HT-29 (cell line): ENCODE measurements around the gene NHERF2. TPM values are rescaled to one million over a fixed set of nuclear protein-coding genes. Genes with fewer than 3 reads are reported as not detected.

Source experiments
- DNase-seq: peaks from one replicate; pipeline ENCODE4 v3.0.0-alpha.2; 2015; ENCODE audit warnings: low spot score
- total RNA-seq: library from RNA; depleted of rRNA; stranded (reverse); fragments of >200 nt; shearing (Covaris generic); gene quantifications from 2 replicates; pipeline ENCODE4 v1.2.3, GENCODE V29; 2014

The NHERF2 gene
- total RNA-seq, 1 experiment from 2014 or later, result 258 TPM

GRCh38 chr16:1990351-1991134, 36.2 kb upstream of the NHERF2 start:
- no peak for DNase-seq

GRCh38 chr16:1991135-1991551, 35.6 kb upstream of the NHERF2 start:
- no peak for DNase-seq

- no peak for DNase-seq
Observed at GRCh38 chr16:1991588-1991947, 35.1 kb upstream of the NHERF2 start.

DNA sequence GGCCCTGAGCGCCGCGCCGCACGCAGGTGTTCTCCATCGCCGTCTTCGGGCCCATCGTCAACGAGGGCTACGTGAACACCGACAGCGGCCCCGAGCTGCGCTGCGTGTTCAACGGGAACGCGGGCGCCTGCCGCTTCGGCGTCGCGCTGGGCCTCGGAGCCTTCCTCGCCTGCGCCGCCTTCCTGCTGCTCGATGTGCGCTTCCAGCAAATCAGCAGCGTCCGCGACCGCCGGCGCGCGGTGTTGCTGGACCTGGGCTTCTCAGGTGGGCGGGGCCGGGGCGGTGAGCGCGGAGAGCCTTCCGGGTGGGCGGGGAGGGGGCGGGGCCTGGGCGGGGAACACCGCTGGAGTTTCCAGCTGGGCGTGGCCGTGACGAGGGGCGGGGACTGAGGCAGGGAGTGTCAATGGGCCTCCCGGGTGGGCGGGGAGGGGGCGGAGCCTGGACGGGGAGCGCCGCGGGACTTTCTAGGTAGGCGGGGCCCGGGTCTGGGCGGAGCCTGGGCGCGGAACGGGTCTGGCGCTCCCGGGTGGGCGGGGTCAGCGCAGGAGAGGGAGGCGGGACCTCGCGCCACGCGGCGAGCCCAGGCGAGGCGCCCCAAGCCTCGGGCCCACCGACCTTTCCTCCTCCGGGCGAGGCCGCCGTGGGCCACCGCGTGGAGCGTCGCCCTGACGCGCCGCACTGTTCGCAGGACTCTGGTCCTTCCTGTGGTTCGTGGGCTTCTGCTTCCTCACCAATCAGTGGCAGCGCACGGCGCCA, 34.6 kb upstream of the NHERF2 start:
- DNase-seq, result peak; percentile 71

- DNase-seq, result no peak
Observed at GRCh38 chr16:1992704-1993317, 33.9 kb upstream of the NHERF2 start.

GRCh38 chr16:1993731-1994131, 33.0 kb upstream of the NHERF2 start:
- DNase-seq, result peak; percentile 33

DNA sequence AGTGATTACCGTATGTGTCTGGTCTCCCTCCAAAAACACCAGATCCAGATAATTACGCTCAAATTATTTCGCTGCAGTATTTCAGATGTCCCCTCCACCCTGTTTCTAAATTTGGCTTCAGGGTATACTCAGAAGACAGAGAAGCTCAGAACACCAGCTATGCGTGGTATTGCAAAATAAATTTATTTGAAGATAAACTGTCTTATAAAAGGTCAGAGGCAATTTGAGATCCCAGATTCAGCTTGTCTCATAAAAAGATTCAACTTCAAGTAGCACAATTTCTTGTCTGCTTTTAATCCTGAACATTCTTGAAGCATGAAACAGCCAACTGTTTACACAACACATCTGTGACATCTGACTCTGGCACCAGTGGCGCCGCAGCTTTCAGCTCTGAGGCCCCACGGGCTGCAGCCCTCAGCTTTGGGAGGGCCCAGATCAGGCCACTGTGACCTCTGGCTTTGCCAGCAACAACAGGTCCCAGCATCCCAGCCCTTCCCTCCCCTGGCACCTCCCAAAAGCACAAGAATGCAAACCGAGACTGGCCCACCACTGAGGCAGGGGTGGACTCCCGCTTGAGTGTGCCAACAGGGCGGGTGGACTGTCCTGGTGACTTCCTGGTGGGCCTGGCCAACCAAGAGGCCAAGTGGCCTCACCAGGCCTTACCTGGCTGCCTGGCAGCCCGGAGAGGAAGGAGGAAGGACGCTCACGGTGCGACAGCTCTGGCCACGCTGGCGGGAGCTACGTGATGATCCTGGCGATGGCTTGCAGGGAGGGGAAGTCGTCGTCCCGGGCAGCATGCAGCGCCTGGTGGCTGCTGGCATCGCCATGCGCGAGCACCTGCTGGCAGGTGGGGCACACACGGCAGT, 29.0 kb upstream of the NHERF2 start:
- no peak for DNase-seq

DNA sequence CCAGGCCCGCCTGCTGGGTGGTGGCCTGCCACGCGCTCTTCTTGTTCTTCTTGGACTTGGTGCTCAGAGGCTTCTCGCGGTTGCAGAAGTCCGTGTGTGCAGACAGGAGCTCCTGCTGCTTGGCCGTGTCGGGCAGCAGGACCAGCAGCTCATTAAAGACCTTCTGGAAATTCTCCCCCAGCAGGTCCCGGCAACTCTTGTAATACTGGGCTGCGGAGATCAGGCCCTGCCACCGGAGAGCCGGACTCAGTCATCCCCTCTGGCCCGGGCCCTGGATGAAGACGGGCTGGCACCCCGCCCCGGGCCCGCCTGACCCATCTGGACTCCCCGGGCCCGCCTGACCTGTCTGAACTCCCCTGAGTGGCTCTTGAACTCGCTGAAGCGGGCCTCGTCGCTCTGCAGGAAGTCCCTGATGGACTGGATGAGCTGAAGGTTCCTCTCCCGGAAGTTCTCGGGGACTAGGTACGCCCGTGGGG, 28.3 kb upstream of the NHERF2 start:
- DNase-seq, result no peak

DNA sequence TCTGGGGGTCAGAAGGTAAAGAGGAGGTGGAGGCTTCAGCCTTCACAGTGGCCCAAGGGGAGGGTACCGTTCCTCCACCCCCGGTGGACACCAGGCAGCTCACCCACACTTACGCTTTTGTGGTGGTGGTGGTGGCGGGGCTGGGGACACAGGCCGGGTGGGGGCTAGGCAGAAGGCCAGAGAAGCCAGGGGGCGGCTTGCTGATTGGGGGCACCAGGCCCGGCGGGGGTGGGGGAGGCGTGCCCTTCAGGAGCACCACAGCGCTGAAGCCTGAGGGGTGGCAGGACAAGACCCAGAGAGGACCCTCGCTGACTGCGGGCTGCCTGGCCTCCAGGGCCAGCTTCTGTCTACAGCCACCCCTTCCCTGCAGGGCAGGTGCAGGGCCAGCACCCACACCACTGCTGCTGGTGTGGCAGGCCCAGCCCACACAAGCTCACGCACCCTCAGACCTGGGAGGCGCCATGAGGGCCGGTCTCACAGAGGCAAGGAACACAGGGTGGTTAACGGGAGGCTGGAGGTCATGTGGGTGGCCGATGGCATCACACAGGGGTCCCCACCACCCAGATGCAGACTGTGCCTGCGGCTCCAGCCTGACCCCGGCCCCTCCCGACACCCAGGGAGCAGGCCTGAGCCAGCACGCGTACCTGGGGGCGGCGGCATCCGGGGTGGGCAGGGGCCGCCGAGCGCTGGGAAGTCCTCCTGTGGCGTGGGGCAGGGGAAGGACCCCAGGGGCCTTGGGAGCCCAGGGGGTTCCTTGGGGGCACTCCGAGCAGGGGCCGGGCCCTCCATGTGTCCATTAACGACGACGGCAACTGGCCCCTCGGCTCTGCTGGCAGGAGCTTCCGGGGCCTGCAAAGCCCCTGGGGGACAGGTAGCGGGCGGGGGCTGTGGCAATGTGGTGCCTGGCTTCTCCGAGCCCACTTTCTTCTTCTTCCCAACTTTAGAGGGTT, 27.6 kb upstream of the NHERF2 start:
- no peak for DNase-seq

DNA sequence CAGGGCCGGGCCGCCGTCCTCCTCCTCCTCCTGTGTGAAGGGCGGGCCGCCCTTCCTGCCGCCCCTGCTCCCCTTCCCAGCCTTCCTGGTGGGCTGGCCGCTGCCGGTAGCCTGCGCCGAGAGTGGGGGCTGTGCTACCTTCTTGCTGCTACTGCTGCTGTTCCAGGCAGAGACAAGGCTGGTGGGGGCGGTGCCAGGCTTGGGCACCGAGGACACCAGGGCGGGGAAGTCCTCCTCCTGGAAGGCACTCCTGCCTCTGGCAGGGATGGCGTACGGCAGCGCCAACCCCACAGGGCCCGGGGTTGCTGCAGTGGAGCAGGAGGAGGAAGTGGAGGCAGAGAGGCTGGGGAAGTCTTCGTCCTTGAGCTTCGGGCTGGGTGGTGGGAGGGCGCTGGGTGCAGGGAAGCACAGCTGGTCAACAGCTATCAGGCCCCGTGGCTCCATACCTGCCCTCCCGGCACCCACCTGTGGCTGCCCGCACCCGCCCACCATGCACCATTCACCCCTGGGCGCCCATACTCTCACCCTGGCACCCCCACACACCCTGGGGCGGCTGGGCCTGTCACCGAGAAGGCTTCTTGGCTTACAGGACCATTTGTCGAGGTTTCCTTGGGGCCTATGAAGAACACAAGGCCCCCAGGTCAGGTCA, 26.7 kb upstream of the NHERF2 start:
- no peak for DNase-seq

- DNase-seq, result no peak
Observed at GRCh38 chr16:2001035-2001434, 25.7 kb upstream of the NHERF2 start.

- DNase-seq, result no peak
Observed at GRCh38 chr16:2001456-2002355, 25.0 kb upstream of the NHERF2 start.

GRCh38 chr16:2002406-2003230, 24.1 kb upstream of the NHERF2 start:
- DNase-seq, result no peak

DNA sequence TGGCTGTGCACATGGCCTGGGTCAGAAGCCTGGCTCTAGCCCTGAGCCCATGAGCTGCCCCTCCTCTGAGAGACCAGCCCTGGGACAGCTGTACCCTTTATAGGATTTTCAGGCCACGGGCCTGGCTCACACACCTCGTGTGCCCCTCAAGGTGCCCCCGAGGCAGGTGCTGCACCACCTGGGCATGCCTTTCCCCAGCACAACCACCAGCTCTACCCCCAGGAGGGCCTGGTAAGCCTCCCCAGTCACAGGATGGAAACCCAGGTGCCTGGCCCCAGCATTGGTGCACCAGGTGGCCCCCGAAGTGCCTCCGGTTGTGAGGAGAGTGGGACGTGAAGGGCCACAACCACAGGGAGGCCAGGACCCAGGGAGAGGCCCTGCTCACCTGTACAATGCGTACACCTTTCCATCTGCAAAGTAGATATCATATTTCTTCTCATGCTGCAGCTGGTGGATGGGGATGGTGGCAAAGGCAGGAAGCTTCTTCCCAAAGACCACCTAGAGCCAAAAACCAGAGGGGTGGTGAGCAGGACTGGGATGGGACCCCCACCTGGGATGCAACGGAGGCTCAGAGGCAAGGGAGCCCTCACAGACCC, 23.4 kb upstream of the NHERF2 start:
- DNase-seq, result no peak

- peak; percentile 95 for DNase-seq
Observed at GRCh38 chr16:2003827-2004641, 22.7 kb upstream of the NHERF2 start.

- no peak for DNase-seq
Observed at GRCh38 chr16:2004795-2005517, 21.7 kb upstream of the NHERF2 start.
